ENCODE results near the gene ZNF260.
A peak's percentile ranks its signal among the peaks of the same experiment; 100 is the strongest.
"Not testable (repeated sequence)": the region's sequence is repeated elsewhere in the genome, so short reads cannot be mapped to it uniquely, and the experiment has no call there.

ZNF260 gene

DNA sequence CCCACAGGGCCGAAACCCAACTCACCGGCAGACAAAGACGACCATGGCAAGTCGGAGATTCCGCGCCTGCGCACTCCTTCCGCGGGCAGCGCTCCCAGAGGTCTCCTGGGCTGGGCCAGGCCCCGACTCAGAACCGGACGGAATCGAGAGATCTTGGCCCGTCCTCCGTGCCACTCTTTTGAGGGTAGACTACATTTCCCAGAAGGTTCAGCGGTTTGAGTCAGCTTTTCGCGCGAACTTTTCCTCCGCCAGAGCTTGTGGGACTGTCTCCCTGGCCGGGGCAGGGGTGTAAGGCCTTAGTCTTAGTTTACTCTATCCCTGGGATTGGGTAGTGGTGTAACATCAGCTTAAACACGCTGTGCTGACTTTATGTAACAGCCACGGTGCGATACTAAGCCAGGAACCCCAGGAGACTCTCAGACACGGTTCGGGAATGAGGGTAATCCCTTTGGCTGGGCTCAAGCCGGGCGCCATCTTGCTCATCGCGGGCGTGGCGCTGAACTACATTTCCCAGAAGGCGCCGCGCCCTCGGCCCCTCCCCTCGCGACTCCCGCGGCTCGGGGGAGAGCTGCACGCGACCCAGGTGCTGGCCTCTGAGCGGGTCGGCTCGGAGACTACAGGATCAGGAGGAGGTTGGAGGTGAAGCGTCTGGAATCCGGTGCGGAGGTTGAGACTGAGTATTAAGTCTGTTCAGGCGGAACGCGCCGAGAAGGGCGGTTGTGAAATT, at the start of gene ZNF260:
Gene ZNF260, minus strand, starts transcription at position 78 of the 727 bp plus-strand sequence. CDS start 13,033 bp downstream, outside the sequence.
- DNase-seq: peak; percentile 79

DNA sequence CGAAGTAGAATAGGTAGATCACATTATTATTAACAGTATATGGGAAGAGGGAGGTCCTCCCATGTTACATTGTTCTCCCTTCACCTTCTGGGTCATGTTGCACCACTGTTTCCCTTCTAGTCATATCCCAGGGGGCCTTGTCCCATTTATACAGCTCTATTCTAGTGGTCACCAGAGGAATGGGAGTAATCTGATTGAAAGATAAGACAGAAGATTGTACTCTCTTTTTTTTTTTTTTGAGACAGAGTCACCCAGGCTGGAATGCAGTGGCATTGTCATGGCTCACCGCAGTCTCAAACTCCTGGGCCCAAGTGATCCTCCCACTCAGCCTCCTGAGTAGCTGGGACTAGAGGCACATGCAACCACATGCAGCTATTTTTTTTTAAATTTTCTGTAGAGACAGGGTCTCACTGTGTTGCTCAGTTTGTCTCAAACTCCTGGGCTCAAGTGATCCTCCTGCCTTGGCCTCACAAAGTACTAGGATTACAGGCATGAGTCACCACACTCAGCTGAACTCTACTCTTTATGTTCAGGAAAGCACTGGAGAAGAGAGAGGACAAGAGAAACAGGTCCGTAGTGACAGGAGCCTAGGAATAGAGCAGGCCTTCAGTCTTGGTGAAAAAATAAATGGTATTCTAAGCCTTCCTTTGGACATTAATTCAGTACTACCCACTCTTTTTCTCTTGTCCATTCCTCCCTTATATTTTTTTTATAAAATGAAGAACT, 49.4 kb upstream of the ZNF260 start:
- DNase-seq: no peak

DNA sequence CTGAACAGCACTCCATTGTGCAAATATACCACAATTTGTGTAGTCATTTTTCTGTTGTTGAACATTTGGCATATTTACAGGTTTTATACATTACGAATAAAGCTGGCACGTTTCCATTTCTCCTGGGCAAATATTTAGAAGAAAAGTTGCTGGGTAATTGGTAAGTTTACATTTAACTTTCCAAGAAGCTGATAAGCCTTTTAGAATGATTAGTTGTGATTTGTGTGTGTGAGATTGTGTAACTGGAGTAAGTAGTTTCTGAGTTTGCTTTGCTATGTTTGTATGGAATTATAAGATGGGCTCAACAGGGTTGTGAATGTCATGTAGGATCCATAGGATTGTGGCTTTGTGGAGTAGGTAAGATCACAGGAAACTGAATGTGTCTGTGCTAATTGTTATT, 46.7 kb upstream of the ZNF260 start:
- no peak for DNase-seq

DNA sequence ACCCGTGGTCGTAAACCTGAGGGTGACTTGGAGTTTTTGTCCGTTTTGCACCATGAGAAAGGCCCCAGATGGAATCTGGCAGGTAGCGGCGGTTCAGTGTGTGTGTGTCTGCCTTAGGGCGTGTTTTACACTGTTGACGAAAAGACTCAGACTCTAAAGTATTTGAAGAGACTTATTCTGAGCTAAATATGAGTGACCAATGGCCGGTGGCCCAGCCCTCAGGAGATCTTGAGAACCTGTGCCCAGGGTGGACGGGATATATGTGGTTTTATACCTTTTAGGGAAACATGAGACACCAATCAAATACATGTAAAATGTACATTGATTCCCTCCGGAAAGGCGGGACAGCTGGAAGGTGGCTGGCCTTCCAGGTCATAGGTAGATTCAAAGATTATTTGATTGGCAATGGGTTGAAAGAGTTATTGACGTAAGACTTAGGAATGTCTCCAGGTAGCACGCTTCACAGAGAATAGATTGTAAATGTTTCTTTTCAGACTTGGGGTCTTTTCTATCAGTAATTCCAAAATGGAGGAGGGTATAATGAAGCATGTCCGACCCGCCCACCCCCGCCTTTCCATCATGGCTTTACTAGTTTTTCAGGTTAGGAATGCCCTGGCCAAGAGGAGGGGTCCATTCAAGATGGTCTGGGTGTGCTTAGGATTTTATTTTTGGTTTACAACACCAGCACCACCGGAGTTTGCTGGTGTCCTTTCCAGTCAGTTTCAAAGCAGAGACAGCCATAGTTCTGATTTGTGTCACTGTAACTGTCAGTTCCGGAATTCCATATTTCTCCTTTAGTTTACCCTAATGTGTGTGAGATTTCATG, 46.0 kb upstream of the ZNF260 start:
- no peak for DNase-seq

DNA sequence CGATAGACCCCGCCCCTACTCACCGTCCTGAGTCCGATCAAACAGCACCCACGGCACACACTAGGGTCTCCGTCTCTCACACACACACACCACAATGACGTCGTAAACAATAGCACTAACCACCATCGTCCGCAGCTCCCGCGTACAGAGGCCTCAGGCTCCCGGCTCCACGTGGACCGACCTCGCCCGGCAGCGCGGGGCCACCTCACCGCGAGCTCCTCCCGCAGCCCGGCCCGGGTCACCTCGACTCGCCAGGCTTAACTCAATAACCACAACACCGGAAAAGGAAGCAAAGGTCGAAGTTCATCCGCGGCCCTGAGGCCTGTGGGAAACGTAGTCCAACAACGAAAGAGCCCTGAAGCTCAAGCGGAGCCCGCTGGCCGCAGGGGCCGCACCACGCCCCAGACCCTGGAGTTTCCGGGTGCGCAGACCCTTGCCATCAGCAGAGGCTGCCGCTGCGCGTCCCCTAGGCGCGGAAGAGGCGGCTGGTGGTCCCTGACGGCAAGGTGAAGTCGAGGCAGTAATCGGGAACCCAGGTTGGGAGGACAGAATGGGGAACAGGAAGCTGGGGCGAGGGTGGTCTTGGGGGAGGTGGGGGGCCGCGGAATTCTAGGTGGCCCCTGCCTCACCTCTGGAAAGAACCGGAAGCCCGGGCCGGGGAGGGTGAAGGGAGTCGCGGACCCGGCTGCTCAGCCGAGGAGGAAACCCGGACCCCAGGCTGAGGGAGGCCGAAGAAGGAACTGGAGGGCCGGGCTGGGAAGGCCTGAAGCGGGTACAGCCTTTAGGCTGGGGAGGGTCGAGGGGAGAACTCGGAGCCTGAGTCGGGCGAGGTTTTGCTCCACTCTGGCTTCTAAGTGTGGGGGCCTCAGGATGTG, 45.2 kb upstream of the ZNF260 start, which contains the start of gene ZNF529:
Gene ZNF529, minus strand, starts transcription at position 273 of the 875 bp plus-strand sequence. CDS start 946 bp downstream, outside the sequence.
- DNase-seq: peak; percentile 82

DNA sequence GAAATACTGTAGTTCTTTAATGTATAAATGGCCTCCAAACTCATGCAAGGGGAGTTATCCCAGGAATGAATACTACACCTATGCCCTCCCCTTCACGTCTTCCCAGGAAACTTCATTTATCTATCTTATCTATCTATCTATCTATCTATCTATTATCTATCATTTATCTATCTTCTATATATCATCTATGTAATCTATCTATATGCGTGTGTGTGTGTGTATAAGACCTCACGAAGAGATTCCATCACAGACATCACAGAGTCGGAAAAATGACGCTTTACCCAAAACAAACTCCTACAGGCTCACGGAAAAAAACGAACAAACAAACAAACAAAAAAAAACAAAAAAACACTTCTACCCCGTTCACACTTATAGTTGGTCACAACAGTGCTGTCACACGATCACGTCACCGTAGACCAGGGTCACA, 44.5 kb upstream of the ZNF260 start:
- no peak for DNase-seq

DNA sequence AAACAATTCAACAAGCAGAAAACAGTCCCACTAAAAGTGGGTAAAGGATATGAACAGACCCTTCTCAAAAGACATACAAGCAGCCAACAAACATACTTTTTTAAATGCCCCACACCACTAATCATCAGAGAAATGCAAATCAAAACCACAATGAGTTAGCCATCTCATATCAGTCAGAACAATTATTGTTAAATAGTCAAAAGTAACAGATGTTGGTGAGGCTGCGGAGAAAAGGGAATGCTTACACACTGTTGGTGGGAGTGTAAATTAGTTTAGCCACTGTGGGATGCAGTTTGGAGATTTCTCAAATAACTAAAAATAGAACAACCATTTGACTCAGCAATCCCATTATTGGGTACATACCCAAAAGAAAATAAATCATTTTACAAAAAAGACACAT, 36.3 kb upstream of the ZNF260 start:
- DNase-seq: no peak

DNA sequence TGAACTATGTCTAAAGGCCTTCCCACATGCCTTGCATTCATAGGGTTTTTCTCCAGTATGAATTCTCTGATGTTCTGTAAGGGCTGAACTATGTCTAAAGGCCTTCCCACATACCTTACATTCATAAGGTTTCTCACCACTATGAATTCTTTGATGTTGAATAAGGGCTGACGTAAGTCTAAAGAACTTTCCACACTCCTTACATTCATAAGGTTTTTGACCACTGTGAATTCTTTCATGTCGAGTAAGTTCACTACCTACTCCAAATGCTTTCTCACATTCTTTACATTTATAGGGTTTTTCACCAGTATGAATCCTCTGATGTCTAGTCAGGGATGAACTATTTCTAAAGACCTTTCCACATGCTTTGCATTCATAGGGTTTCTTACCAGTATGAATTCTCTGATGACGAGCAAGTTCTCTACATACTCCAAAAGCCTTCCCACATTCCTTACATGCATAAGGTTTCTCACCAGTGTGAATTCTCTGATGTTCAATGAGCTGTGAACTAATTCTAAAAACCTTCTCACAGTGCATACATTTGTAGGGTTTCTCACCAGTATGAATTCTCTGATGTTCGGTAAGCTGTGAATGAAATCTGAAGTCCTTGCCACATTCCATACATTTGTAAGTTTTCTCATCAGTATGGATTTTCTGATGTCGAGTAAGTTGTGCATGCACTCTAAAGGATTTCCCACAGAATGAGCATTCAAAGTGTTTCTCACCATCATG, 19.1 kb upstream of the ZNF260 start:
- DNase-seq: no peak

DNA sequence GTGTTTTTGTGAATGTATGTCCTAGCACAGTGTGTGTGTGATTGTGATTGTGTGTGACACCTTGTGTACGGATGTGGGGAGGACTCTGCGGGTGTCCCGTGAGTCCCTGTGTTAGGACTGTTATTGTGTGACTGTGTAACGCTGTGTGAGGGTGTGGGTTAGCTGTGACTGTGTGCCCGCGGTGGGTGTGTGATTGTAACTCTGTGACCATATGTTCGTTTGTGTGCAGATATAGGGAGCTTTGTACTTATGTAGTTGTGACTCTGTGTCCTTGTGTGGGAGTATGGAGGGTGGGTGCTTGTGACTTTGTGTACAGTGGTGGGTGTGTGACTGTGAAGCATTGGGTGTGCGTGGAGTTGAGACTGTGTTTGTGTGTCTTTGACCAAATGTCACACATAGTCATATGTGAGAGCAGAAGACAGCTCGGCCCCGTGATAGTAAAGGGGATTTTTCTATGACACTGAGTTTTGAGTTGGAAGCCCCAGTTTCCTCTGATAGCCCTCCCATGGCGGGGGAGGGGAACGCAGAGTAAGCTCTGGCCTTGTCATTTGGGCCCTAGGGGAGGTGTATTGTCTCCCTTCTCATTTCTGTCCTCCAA, 949 bp upstream of the ZNF260 start:
- DNase-seq: no peak

DNA sequence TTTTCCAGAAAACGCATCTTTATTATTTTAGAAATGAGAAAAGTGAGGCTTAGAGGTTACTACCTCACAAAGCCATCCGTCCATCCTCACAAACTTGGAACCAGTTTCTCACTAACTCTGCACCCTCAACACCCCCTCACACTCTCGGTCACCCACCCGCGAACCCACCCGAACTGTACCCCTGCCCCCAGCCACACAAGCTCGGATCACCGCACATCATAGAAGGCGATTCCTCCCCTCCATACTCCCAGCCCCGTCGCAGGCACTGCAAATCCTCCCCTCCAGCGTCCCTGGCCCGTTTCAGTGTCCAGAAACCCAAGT, 238 bp downstream of the ZNF260 start:
- no peak for DNase-seq

DNA sequence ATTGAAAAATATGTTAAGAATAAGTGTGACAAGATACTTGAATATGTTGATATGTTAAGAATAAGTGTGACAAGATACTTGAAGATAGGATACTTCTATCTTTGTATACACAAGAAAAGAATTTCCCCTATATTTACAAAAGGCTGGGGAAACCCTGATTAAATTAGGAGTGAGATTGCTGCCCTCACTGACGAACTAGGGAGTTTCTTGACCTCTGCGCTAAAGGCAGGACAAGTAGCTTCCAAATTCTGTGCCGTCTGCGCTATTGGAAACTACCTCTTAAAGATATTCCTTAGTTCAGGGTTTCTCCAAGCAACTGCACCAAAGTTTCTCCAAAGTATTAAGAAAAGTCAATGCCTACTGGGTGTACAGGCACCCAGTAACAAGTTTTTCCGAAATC, 730 bp downstream of the ZNF260 start:
- no peak for DNase-seq

DNA sequence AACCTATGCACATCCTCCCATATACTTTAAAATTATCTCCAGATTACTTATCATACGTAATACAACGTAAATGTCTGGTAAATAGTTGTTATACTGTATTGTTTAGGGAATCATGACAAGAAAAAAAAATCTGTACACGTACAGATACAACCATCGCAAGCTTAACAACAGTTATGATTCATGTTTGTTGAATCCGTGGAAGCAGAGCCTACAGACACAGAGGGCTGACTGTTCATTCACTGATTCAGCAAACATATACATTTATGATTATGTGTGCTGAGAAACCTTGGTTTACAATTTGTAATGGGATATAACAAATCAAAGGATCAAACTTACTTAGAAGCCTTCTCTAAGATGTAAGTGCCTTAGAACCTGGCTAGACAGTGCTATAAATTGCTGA, 1.5 kb downstream of the ZNF260 start:
- DNase-seq: no peak

DNA sequence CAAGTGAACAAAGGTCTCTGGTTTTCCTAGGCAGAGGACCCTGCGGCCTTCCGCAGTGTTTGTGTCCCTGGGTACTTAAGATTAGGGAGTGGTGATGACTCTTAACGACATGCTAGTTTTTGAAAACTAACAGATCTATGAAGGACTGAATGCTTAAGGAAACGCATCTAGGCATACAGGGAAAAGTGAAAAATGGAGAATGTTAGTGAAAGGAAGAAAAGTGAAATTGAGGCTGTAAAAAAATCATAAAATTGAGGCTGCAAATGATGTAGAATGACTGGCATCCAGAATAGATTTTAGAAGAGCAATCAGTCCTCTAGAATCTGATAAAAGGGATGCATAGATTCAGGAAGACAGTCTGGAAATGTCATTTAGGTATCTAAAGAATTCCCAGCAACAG, 3.5 kb downstream of the ZNF260 start:
- no peak for DNase-seq

DNA sequence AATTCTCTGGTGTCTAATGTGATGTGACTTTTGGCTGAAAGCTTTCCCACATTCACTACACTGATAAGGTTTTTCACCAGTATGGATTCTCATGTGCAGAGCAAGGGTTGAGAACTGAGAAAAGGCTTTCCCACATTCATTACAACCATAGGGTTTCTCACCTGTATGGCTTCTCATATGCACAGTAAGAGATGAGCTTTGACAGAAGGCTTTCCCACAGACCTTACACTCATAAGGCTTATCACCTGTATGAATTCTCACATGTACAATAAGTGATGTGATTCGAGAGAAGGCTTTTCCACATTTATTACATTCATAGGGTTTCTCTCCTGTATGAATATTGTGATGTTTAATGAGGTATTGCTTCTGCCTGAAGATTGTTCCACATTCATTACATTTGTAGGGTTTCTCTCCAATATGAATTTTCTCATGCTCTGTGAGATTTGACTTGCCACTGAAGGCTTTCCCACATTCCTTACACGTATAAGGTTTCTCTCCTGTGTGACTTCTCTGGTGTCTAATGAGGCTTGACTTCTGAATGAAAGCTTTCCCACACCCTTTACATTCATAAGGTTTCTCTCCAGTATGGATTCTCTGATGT, 14.0 kb downstream of the ZNF260 start:
- no peak for DNase-seq

DNA sequence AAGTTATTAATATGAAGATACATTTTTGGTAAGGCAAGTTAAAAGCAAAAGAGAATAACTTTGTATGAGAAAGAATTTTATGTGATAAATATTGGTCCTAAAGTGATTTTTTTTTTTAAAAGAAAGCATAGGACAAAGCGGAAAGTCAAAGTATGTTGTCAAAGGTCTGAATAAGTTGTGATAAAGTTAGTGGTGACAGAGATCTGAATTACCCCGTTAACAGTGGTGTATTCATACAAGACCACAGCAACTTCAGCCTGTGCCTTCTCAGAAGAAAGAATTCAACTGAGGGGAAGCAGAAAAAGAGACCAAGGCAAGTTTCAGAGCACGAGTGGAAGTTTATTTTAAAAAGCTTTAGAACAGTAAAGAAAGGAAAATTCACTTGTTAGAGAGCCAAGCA, 19.7 kb downstream of the ZNF260 start:
- DNase-seq: no peak

DNA sequence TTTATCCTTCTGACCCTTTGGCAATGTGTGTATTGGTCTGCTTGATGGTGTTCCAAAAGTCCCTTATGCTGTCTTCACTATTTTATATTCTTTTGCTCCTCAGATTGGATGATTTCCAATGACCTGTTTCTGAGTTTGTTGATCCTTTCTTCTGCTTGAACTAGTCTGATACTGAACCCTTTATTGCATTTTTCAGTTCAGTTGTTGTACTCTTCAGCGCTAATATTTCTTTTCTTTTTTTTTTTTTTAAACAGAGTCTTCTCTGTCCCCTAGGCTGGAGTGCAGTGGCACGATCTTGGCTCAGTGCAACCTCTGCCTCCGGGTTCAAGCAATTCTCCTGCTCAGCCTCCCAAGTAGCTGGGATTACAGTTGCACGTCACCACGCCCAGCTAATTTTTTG, 26.1 kb downstream of the ZNF260 start:
- no peak for DNase-seq

DNA sequence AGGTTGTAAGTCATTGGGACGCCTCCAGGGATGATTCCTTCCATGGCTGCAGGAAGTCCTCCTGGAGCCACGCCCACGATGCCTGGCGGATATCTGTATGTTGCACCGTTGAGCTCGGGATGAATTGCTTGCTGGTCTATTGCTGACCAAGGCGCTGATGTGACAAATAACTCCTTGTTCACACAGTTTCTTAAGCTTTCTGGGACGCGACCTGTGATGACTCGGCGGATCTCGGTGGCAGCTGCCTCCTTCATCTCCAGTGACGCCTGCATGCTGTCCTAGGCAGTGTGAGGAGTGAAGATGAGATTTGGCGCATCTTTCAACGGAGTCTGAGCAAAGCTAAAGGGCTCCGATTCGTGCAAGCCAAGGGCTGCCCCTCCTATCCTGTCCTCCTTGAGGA, 31.1 kb downstream of the ZNF260 start:
- DNase-seq: no peak

DNA sequence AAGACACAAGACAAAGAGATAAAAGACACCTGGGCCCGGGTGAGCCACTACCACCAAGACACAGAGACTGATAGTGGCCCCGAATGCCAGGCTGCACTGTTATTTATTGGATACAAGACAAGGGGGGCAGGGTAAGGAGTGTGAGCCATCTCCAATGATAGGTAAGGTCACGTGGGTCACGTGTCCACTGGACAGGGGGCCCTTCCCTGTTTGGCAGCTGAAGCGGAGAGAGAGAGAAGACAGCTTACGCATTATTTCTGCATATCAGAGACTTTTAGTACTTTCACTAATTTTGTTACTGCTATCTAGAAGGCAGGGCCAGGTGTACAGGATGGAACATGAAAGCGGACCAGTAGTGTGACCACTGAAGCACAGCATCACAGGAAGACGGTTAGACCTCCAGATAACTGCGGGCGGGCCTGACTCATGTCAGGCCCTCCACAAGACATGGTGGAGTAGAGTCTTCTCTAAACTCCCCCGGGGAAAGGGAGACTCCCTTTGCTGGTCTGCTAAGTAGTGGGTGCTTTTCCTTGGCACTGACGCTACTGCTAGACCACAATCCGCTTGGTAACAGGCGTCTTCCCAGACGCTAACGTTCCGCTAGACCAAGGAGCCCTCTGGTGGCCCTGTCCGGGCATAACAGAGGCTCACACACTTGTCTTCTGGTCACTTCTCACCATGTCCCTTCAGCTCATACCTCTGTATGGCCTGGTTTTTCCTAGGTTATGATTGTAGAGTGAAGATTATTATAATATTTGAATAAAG, 35.2 kb downstream of the ZNF260 start:
- peak; percentile 15 for DNase-seq

DNA sequence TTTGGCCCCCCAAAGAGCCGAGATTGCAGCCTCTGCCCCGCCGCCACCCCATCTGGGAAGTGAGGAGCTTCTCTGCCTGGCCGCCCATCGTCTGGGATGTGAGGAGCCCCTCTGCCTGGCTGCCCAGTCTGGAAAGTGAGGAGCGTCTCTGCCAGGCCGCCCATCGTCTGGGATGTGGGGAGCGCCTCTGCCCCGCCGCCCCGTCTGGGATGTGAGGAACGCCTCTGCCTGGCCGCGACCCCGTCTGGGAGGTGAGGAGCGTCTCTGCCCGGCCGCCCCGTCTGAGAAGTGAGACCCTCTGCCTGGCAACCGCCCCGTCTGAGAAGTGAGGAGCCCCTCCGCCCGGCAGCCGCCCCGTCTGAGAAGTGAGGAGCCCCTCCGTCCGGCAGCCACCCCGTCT, 37.2 kb downstream of the ZNF260 start:
- DNase-seq: not testable (repeated sequence)

DNA sequence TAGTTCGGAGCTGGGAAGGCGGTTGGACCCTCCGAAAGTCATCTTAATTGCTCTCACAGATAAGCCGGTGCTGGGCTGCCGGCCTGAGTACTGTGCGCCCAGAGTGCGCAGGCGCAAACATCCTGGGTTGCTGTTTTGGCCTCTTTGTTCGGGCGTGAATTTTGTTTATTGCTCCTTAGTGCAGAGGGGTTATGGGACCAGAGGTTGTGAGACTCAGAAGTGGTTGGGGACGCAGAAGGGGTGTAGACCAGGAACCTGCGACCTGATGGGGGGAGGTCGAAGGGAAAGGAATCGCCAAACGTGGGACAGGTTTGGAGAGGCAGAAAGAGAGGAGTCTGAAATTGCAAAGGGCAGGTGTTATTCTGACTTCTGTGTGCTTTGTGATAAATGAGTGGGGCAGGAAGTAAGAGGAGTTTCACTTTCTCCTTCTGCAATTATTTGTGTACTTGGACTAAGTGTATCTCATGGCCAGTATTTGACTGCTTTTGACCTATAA, 38.1 kb downstream of the ZNF260 start:
- peak; percentile 86 for DNase-seq

Measured in GF-D8 (cell line).